ENCODE results near the gene PLIN3. TPM values are rescaled to one million over a fixed set of nuclear protein-coding genes. Genes with fewer than 3 reads are reported as not detected.
A peak's percentile ranks its signal among the peaks of the same experiment; 100 is the strongest.

Gene PLIN3, protein sequence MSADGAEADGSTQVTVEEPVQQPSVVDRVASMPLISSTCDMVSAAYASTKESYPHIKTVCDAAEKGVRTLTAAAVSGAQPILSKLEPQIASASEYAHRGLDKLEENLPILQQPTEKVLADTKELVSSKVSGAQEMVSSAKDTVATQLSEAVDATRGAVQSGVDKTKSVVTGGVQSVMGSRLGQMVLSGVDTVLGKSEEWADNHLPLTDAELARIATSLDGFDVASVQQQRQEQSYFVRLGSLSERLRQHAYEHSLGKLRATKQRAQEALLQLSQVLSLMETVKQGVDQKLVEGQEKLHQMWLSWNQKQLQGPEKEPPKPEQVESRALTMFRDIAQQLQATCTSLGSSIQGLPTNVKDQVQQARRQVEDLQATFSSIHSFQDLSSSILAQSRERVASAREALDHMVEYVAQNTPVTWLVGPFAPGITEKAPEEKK
- total RNA-seq (2021) (95.9 and 104 TPM in 2 replicates), Bru-seq, nascent RNA (percentile 62 among the genes with signal in this experiment), BruChase-seq, experiment 1, labeled RNA remaining after a 2-hour chase (percentile 64 among the genes with signal in this experiment), BruChase-seq, experiment 2, labeled RNA remaining after a 6-hour chase (percentile 82 among the genes with signal in this experiment)
- long read RNA-seq, transcript PLIN3-201 (8 exons, 2,333 nt), result major isoform, 307 of 383 reads
- long read RNA-seq, transcript PLIN3-202 (8 exons, 1,535 nt), result minor isoform, 9 of 383 reads
- long read RNA-seq, partial matches to known transcripts, result 30 of 383 reads
- long read RNA-seq, other reads (novel, unspliced or antisense), result 37 of 383 reads

DNA sequence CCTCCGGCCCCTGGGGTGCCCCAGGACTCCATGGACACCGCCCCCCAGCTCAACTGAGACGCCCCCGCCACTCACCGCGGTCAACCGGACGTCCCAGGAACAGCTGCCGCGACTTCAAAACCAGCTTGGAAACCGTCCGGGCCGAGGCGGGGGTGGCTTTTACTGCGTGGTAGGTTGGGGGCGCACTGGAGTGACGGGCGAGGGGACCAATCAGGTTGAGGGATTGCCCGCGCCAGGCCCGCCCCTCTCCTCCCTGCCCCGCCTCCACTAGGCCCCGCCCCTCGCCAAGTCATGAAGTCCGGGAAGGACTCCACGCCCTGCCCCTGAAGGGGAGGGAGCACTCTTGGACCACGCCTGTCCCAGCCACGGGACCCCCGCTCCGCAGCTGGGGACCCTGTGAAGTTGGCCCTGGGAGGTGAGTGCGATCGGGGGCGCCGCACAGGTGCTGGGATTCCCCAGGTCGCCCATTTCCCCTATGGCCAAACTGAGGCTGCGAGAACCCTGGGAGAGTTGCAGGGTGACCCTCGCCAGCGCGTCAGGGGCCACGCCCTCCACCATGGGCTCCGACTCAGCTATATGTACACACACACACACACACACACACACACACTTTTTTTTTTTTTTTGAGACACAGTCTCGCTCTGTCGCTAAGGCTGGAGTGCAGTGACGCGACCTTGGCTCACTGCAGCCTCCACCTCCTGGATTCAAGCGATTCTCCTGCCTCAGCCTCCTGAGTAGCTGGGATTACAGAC is at the start of gene PLIN3:
PLIN3 (minus strand) TSS at position 134 of the 752 bp plus-strand sequence. CDS start 6,273 bp downstream, outside the sequence.
- peaks cover 17% of the 10 kb centered on the region for H3K79me2 ChIP-seq (ENCODE audit: low read depth)
- TF ChIP-seq, protein P1, sequence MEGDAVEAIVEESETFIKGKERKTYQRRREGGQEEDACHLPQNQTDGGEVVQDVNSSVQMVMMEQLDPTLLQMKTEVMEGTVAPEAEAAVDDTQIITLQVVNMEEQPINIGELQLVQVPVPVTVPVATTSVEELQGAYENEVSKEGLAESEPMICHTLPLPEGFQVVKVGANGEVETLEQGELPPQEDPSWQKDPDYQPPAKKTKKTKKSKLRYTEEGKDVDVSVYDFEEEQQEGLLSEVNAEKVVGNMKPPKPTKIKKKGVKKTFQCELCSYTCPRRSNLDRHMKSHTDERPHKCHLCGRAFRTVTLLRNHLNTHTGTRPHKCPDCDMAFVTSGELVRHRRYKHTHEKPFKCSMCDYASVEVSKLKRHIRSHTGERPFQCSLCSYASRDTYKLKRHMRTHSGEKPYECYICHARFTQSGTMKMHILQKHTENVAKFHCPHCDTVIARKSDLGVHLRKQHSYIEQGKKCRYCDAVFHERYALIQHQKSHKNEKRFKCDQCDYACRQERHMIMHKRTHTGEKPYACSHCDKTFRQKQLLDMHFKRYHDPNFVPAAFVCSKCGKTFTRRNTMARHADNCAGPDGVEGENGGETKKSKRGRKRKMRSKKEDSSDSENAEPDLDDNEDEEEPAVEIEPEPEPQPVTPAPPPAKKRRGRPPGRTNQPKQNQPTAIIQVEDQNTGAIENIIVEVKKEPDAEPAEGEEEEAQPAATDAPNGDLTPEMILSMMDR (conservative IDR thresholded peaks at IDR 0.05), result no peak
- no peak for TF ChIP-seq EZH2 (IDR thresholded peaks at IDR 0.05; ENCODE audit: low read depth)
- ChIA-PET POLR2A (ENCODE audit: unreplicated experiment) (interaction anchor here (0.6 to 0.7 kb wide), 4 partner anchors 38 to 150 kb away, joined by 3 to 23 read pairs (median 5); no protein-coding TSS in a partner anchor), CTCF (interaction anchor here (0.8 kb wide), 1 partner anchor 44 kb away, joined by 6 read pairs; no protein-coding TSS in a partner anchor)
- H3K27ac ChIP-seq, result peak within 1 kb of the TSS; percentile 88
- intact Hi-C loops (cut with micrococcal nuclease; ENCODE audit: unreplicated experiment), result loop anchor here (2.0 kb wide), 1 partner anchor 55 kb away; no protein-coding TSS in a partner anchor
- H3K4me3 ChIP-seq, result peak within 1 kb of the TSS; percentile 89
- H4K20me1 ChIP-seq (ENCODE audit: insufficient read depth), result no peaks in the 10 kb centered on the region
- H3K4me1 ChIP-seq (replicated peaks; ENCODE audit: insufficient read depth), result peaks cover 17% of the 10 kb centered on the region
- no peaks in the 10 kb centered on the region for H3K27me3 ChIP-seq (ENCODE audit: insufficient read depth, low read depth)
- DNase-seq, result peak; percentile 69 to 90
- no peaks in the 10 kb centered on the region for H3K36me3 ChIP-seq (ENCODE audit: low read depth)
- peaks cover 31% of the 10 kb centered on the region; the same call in 1 of the 2 replicates for H3F3A ChIP-seq (ENCODE audit: insufficient read depth, low read depth)
- no peaks in the 10 kb centered on the region for H3K9me2 ChIP-seq (ENCODE audit: insufficient read depth)
- no TSS peak for BruUV-seq (replicated peaks)
- H3K4me2 ChIP-seq, result peak within 1 kb of the TSS; percentile 77
- peak within 1 kb of the TSS; percentile 77 for H2AFZ ChIP-seq
- no peaks in the 10 kb centered on the region for H3K9me3 ChIP-seq (ENCODE audit: insufficient read depth, low read depth)

DNA sequence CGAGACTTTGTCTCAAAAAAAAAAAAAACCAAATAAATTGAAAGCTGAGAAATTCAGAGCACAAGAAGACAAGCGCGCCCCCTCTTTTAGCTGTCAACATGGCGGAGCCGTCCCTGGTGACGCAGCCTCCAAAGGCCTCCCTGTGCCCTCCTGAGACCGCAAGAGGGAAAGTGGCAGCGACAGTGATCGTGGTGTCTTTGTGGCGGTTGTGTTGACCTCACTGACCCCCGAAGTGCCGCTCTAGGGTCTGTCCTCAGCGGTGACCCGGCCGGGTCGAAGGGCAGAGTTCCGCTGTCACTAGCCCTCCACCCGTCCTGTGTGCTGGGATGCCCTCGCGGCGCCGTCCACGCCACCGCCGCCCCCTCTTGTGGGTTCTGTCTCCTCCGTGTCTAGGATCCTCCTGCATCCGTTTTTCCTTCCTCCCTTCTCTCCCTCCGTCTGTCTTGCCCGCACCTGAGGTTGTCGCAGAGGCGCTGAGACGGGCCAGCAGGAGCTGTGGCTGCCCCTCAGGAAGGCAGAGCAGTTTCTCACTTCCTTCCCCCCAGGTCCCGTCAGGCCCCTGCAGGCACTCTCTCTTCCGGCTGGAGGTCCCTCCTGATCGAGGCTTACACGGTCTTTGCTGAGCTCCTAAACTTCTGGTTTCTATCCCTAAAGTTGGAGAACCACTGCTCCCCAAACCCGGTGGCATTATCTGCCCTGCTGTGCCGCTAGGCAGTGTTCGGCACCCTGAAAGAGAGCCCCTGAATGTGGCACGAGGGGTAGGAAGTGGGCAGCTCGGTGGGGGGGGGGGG is 49.0 kb upstream of the PLIN3 start:
- no peaks in the 10 kb centered on the region for H3K27me3 ChIP-seq (ENCODE audit: insufficient read depth, low read depth)
- H3K9me3 ChIP-seq (ENCODE audit: insufficient read depth, low read depth), result no peaks in the 10 kb centered on the region
- no peak overlapping the region for H2AFZ ChIP-seq
- peaks cover 40% of the 10 kb centered on the region for H3K4me1 ChIP-seq (replicated peaks; ENCODE audit: insufficient read depth)
- no peak for TF ChIP-seq EZH2 (IDR thresholded peaks at IDR 0.05; ENCODE audit: low read depth)
- TF ChIP-seq, protein P1 (conservative IDR thresholded peaks at IDR 0.05), result no peak
- peaks cover 80% of the 10 kb centered on the region for H3K79me2 ChIP-seq (ENCODE audit: low read depth)
- no peaks in the 10 kb centered on the region for H3K9me2 ChIP-seq (ENCODE audit: insufficient read depth)
- DNase-seq, result no peak
- peak overlapping the region; percentile 60; the same call in 1 of the 2 replicates for H3K4me2 ChIP-seq
- no peak overlapping the region for H3K27ac ChIP-seq
- intact Hi-C loops (cut with micrococcal nuclease; ENCODE audit: unreplicated experiment), result loop anchor here (10.0 kb wide), 1 partner anchor 202 kb away; no protein-coding TSS in a partner anchor
- peaks cover 42% of the 10 kb centered on the region for H3F3A ChIP-seq (ENCODE audit: insufficient read depth, low read depth)
- no TSS peak for BruUV-seq (replicated peaks)
- H3K4me3 ChIP-seq, result no peak overlapping the region
- ChIA-PET CTCF (no interaction called here), POLR2A (ENCODE audit: unreplicated experiment) (no interaction called here)
- no peaks in the 10 kb centered on the region for H4K20me1 ChIP-seq (ENCODE audit: insufficient read depth)
- H3K36me3 ChIP-seq (ENCODE audit: low read depth), result 0 out of 2 replicates have a peak, but pooled peaks cover 3% of the 10 kb centered on the region
